Prostate gland (tissue), 2 donors: ENCODE results near the gene SPRED2.

Experiments
- POLR2A ChIP-seq: fragments of 450-650 bp; IDR thresholded peaks from one replicate; pipeline ENCODE4 v1.6.1; 2016; ENCODE audit warnings: antibody characterized with exemption, mild to moderate bottlenecking
- POLR2AphosphoS5 ChIP-seq: sonication (generic); formaldehyde crosslinking; IDR thresholded peaks from one replicate; pipeline ENCODE4 v1.6.1; 2017; ENCODE audit warnings: antibody characterized with exemption
- TF ChIP-seq, protein P1 (sequence below), 4 experiments: fragments of 200-600 bp in 2 of 4; fragments of 450-650 bp in 2 of 4; sonication (generic) in 2 of 4; IDR thresholded peaks; 1 replicate in 3 of 4; 2 replicates in 1 of 4; pipeline ENCODE4 v1.5.1; 2016 to 2019; ENCODE audit warnings: antibody characterized with exemption in 4 of 4, mild to moderate bottlenecking in 2 of 4, moderate library complexity in 2 of 4

DNA sequence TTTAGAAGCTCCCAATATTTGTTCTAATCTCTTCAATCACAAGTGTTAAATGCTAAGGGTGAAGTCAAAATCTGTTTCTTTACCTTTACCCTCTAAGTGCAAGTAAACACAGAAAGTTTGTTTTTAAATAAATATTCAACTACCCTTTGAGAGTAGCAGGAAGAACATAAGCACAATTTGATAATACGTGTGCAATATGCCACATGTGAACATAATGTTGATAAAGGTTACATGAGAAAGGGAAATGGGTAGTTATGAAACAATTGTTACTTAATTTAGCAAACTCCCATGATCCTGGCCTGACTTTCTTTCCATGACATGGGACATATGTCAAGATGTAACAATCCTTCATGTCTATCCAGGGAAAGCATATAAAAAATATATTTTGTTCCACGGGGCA, 7.1 kb downstream of the SPRED2 start:
- TF ChIP-seq POLR2A (no peak), POLR2AphosphoS5 (no peak)
- TF ChIP-seq, protein P1, sequence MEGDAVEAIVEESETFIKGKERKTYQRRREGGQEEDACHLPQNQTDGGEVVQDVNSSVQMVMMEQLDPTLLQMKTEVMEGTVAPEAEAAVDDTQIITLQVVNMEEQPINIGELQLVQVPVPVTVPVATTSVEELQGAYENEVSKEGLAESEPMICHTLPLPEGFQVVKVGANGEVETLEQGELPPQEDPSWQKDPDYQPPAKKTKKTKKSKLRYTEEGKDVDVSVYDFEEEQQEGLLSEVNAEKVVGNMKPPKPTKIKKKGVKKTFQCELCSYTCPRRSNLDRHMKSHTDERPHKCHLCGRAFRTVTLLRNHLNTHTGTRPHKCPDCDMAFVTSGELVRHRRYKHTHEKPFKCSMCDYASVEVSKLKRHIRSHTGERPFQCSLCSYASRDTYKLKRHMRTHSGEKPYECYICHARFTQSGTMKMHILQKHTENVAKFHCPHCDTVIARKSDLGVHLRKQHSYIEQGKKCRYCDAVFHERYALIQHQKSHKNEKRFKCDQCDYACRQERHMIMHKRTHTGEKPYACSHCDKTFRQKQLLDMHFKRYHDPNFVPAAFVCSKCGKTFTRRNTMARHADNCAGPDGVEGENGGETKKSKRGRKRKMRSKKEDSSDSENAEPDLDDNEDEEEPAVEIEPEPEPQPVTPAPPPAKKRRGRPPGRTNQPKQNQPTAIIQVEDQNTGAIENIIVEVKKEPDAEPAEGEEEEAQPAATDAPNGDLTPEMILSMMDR (IDR thresholded peaks at IDR 0.05): no peak
